NCI-H2107 treated with DMSO at 0.1 percent for 48 hours (cell line): ENCODE data around the gene SLF2.

Experiments used
- DNase-seq: peaks from one replicate; lab custom pipeline; 2025; ENCODE audit not compliant: unreplicated experiment; lab: John Stamatoyannopoulos, UW

The SLF2 gene

DNA sequence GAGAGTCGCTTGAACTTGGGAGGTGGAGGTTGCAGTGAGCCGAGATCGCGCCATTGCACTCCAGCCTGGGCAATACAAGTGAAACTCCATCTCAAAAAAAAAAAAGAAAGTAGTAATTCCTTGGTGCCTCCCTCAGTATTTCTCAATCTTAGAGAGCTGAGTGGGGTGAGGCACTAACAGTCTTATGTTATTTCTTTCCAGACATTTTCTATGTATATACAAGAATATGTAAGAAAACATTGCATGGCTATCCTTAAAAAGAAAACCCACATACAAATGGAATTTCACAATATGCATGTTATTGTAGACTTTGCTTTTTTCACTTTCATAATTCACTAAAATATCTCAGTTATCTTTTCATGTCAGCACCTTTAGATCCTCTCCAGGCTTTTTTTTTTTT is 13.6 kb upstream of the SLF2 start:
- no peak for DNase-seq

DNA sequence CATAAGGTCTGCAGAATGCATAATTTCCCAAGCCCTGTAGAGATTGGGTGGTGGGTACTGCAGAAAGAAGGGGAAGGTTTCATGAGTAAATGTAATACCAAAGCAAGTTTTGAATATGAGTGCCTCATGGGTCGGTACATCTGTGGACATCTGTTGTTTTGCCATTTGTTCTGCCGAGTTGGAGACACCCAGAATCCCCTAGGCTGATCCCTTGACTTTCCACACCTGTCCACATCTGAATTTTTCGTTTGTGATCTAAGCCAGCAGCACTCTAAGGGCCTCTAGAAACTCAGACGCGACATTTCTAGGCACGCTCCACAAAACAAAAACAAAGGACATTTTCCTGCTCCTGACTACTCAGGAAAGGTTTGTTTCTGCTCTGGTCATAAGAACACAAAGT is 11.7 kb upstream of the SLF2 start:
- no peak for DNase-seq

- no peak for DNase-seq
These were observed 10.1 kb upstream of the SLF2 start for GRCh38 chr10:100902622-100903021.

DNA sequence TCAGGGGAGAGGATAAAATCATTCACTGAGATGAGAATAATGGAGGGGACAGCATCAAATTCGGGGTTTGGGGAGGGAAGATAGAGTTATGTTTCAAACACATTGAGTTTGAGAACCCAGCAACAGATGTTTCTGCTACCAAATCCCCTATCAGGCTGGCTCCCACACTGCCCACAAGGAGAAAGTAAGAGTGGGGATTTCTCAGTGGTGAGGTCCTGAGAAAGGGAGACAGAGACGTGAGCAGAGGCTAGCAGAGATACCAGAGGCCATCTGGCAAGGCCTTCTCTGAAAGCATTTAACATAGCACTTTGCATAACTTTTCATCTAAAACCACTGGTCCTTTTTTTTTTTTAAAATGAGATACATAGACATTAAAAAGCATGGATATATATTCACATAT is 7.8 kb upstream of the SLF2 start:
- no peak for DNase-seq

DNA sequence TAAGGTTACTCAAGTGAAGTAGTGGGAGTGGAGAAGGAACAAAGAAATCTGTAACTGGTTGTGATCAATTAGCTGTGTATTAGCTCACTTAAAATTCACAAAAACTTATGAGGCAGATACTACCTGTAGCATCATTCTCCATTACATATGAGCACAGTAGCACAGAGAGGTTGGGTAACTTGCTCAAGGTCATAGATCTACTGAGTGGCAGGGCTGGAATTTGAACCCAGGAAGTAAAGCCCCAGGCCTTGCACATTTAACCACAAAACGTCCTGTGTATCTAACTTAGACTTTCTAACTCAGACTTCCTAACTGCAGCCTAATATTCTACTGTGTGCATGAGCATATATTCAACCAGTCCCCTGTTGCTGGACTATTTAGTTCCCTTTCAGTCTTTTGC is 5.6 kb upstream of the SLF2 start:
- DNase-seq: no peak

- no peak for DNase-seq
These were observed 4.9 kb upstream of the SLF2 start for GRCh38 chr10:100907773-100908363.

DNA sequence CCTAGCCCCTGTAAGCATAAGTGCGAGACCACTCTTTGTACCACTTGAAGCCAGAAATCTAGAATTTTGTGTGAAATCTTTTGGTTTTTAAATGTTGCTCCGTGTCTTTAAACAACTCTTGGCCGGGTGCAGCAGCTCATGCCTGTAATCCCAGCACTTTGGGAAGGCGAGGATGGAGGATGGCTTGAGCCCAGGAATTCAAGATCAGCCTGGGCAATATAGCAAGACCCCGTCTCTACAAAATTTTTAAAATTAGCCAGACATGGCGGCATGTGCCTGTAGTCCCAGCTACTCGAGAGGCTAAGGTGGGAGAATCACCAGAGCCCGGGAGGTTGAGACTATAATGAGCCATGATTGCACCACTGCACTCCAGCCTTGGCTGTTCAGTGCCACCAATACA is 4.4 kb upstream of the SLF2 start:
- no peak for DNase-seq

- no peak for DNase-seq
These were observed 3.1 kb upstream of the SLF2 start for GRCh38 chr10:100909501-100910263.

DNA sequence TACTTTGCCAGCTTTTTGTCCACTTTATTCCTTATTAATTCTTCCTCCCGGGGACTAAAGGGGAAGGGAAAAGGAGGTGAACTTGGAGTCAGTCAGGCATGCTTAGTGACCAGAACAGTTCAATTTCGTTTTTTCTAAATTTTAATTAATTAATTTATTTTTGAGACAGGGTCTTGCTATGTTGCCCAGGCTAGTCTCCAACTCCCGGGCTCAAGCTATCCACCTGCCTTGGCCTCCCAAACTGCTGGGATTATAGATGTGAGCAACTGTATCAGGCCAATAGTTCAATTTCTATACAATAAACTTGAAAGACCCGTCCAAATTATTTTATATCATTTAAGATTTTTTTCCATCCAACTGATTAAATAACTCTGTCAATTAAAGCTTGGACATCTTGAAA is 1.3 kb upstream of the SLF2 start:
- DNase-seq: no peak

GRCh38 chr10:100912013-100912604 is 654 bp upstream of the SLF2 start:
- no peak for DNase-seq

GRCh38 chr10:100913470-100913865 is 705 bp downstream of the SLF2 start:
- no peak for DNase-seq

DNA sequence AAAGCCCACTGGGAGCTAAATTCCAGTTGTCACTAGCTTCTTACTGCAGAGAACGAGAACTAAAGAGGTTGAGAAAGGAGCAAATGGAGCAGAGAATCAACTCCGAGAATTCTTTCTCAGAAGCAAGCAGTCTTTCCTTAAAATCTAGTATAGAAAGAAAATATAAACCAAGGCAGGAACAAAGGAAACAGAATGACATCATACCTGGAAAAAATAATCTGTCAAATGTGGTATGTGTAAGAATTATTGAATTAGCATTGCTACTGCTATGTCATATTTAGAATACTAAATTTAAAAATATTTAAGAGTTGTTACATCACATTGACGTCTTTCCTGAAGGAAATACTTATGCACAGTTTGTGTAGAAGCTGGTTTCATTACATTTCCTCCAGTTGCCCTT is 4.3 kb downstream of the SLF2 start:
- no peak for DNase-seq

DNA sequence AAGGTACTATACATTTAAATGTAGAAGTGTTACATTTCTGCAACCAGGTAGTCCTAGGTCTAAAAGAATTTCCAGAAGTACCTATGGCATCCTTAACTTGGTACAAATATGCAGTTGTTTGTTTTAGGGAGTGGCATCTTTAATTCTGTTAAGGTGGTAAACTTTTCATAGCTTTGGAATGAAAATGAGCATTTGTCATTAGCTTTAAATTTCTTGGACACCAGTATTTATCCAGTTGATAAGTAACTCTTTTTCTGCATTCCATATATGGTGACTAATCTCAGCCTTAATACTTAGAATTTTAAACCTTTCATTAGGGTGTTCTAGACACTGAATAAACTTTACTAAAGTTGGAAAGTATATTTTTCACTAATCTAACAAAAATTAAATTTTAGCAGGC is 10.8 kb downstream of the SLF2 start:
- no peak for DNase-seq

GRCh38 chr10:100927266-100927665 is 14.5 kb downstream of the SLF2 start:
- no peak for DNase-seq

- no peak for DNase-seq
These were observed 15.3 kb downstream of the SLF2 start for GRCh38 chr10:100928039-100928438.

- DNase-seq: no peak
These were observed 17.6 kb downstream of the SLF2 start for GRCh38 chr10:100930368-100930767.

DNA sequence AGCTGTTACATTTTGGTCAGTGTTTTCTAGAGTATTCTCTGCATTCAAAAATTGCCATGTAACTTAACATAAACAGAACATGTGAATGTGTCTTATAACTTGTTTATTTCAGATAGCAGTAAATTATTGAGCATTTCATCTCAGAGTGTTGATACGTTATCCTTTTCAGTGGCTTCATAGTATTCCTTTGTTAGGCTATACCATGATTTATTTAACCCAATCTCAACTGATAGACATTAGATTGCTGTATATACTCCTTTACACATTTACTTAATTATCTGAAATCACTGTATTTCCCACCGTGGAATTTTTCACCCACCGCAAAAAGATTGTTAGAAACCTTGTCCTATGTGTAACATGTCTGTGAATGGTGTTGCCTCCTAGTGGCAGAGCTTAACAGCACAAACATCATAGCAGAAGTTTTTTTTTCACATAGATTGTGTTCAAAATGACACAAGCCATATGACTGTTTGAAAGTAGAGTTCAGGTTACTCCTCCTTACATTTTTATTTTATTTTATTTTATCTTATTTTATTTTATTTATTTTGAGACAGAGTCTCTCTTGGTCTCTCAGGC is 21.4 kb downstream of the SLF2 start:
- no peak for DNase-seq

DNA sequence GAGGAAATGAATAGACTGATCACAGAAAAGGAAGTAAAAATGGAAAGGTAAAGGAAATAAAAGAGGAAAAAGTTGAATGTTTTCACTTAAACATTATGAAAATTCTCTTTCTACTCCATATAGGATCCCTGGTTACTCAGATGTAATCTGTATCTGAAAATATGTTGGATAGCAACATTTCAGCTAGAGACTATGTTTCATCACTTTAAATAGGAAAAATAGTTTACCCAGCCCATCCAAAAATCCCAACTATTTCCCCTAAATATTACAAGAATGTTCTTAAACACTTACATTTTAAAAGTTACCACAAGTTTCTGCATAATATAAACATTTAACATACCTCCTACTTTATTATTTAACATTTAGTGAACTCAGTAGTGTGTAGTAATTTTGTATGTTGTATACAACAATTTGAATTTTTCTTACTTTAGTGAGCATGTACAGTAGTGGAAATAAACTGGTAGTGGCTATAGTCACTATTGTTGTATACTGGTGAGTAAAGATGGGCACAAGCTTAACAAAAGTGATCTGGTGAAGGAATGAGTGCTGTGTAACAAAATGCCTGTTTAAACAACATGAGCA is 27.1 kb downstream of the SLF2 start:
- no peak for DNase-seq

- no peak for DNase-seq
These were observed 29.5 kb downstream of the SLF2 start for GRCh38 chr10:100942229-100942628.

GRCh38 chr10:100943508-100943907 is 30.7 kb downstream of the SLF2 start:
- no peak for DNase-seq

- DNase-seq: no peak
These were observed 33.0 kb downstream of the SLF2 start for GRCh38 chr10:100945754-100946153.

DNA sequence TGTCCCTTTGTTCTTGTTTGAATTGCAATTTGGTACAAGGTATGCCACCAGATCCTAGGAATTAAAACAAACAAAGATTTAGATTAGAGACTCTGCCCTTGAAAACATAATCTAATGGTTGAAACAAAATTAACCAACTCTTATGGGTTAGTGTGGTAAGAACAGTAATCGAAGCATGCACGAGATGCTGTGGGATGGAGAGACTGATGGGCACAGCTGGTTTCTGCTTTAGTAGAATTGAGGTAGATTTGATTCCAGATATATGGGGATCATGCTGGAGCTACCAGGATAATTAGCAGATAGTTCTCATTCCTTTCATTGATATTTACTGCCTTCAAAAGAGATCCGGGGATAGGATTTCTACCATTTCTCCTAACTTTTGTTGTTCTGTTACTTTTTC is 36.2 kb downstream of the SLF2 start:
- DNase-seq: no peak
